Measurements from ENCODE around the gene IGSF21.

The IGSF21 gene

GRCh38 chr1:18312961-18313360 is 205.4 kb downstream of the IGSF21 start:
- DNase-seq (ENCODE audit: low read depth, low spot score), result no peak

GRCh38 chr1:18313523-18313922 is 205.9 kb downstream of the IGSF21 start:
- H3K27ac ChIP-seq, result no peak overlapping the region
- DNase-seq (ENCODE audit: low read depth, low spot score), result no peak

More at GRCh38 chr1:18312961-18313360, 205.4 kb downstream of the IGSF21 start:
- no peak overlapping the region for H3K27ac ChIP-seq

GRCh38 chr1:18314399-18314798 is 206.8 kb downstream of the IGSF21 start:
- no peak for DNase-seq (ENCODE audit: low read depth, low spot score)
- H3K27ac ChIP-seq, result no peak overlapping the region

GRCh38 chr1:18315449-18315848 is 207.9 kb downstream of the IGSF21 start:
- DNase-seq (ENCODE audit: low read depth, low spot score), result no peak
- no peak overlapping the region for H3K27ac ChIP-seq

- H3K27ac ChIP-seq, result no peak overlapping the region
- DNase-seq (ENCODE audit: low read depth, low spot score), result no peak
Measured at GRCh38 chr1:18316764-18317163, 209.2 kb downstream of the IGSF21 start.

GRCh38 chr1:18319099-18319498 is 211.5 kb downstream of the IGSF21 start:
- H3K27ac ChIP-seq, result no peak overlapping the region
- DNase-seq (ENCODE audit: low read depth, low spot score), result no peak

- no peak for DNase-seq (ENCODE audit: low read depth, low spot score)
- no peak overlapping the region for H3K27ac ChIP-seq
Measured at GRCh38 chr1:18320051-18320450, 212.5 kb downstream of the IGSF21 start.

GRCh38 chr1:18322368-18323032 is 214.9 kb downstream of the IGSF21 start:
- H3K27ac ChIP-seq, result no peak overlapping the region
- DNase-seq (ENCODE audit: low read depth, low spot score), result no peak

GRCh38 chr1:18323259-18323658 is 215.7 kb downstream of the IGSF21 start:
- no peak for DNase-seq (ENCODE audit: low read depth, low spot score)
- H3K27ac ChIP-seq, result no peak overlapping the region

GRCh38 chr1:18324246-18324645 is 216.6 kb downstream of the IGSF21 start:
- H3K27ac ChIP-seq, result no peak overlapping the region
- no peak for DNase-seq (ENCODE audit: low read depth, low spot score)

GRCh38 chr1:18325136-18325535 is 217.5 kb downstream of the IGSF21 start:
- no peak overlapping the region for H3K27ac ChIP-seq
- DNase-seq (ENCODE audit: low read depth, low spot score), result no peak

- H3K27ac ChIP-seq, result no peak overlapping the region
- no peak for DNase-seq (ENCODE audit: low read depth, low spot score)
Measured at GRCh38 chr1:18326211-18326897, 218.8 kb downstream of the IGSF21 start.

GRCh38 chr1:18327650-18328049 is 220.1 kb downstream of the IGSF21 start:
- DNase-seq (ENCODE audit: low read depth, low spot score), result no peak
- no peak overlapping the region for H3K27ac ChIP-seq

- no peak for DNase-seq (ENCODE audit: low read depth, low spot score)
- no peak overlapping the region for H3K27ac ChIP-seq
Measured at GRCh38 chr1:18328803-18329202, 221.2 kb downstream of the IGSF21 start.

- no peak overlapping the region for H3K27ac ChIP-seq
- DNase-seq (ENCODE audit: low read depth, low spot score), result no peak
Measured at GRCh38 chr1:18329469-18330253, 222.1 kb downstream of the IGSF21 start.

GRCh38 chr1:18332576-18332975 is 225.0 kb downstream of the IGSF21 start:
- no peak for DNase-seq (ENCODE audit: low read depth, low spot score)
- no peak overlapping the region for H3K27ac ChIP-seq

- DNase-seq (ENCODE audit: low read depth, low spot score), result no peak
- no peak overlapping the region for H3K27ac ChIP-seq
Measured at GRCh38 chr1:18333220-18333619, 225.6 kb downstream of the IGSF21 start.

GRCh38 chr1:18336801-18337200 is 229.2 kb downstream of the IGSF21 start:
- no peak overlapping the region for H3K27ac ChIP-seq
- no peak for DNase-seq (ENCODE audit: low read depth, low spot score)

- DNase-seq (ENCODE audit: low read depth, low spot score), result no peak
- no peak overlapping the region for H3K27ac ChIP-seq
Measured at GRCh38 chr1:18337757-18338156, 230.2 kb downstream of the IGSF21 start.

GRCh38 chr1:18339161-18339560 is 231.6 kb downstream of the IGSF21 start:
- H3K27ac ChIP-seq, result no peak overlapping the region
- no peak for DNase-seq (ENCODE audit: low read depth, low spot score)

- no peak overlapping the region for H3K27ac ChIP-seq
- no peak for DNase-seq (ENCODE audit: low read depth, low spot score)
Measured at GRCh38 chr1:18340158-18340764, 232.7 kb downstream of the IGSF21 start.

All from epithelial cell of prostate (primary cell).